GM12878 (cell line): ENCODE data around the gene SHB. TPM values are rescaled to one million over a fixed set of nuclear protein-coding genes. Genes with fewer than 3 reads are reported as not detected.

Source experiments
- ATAC-seq: fragments of 200-7000 bp; cut with Tn5 transposase; 3 replicates; pipeline ENCODE4 v1.9.1; 2020; ENCODE audit warnings: mild to moderate bottlenecking, moderate library complexity
- BruUV-seq: library from RNA; stranded (reverse); fragments of 400-500 nt; replicated peaks from 2 replicates; lab custom pipeline; 2021; lab: Mats Ljungman, UMichigan
- CTCF ChIA-PET: fragments of 300-600 bp; sonication (Branson Sonifier 250); formaldehyde crosslinking; extraction: SDS; loops from one replicate; lab custom pipeline; 2021; ENCODE audit warnings: inconsistent platforms; lab: Yijun Ruan, JAX
- POLR2A ChIA-PET: fragments of 350-600 bp; formaldehyde crosslinking; extraction: SDS; loops from one replicate; lab custom pipeline; 2021; ENCODE audit warnings: inconsistent platforms; lab: Charles Lee
- RAD21 ChIA-PET: fragments of 300-600 bp; sonication (Branson Sonifier 250); formaldehyde crosslinking; loops from one replicate; lab custom pipeline; 2023; ENCODE audit warnings: antibody characterized with exemption; ENCODE audit not compliant: unreplicated experiment; lab: Charles Lee
- SMC1A ChIA-PET: fragments of 300-600 bp; sonication (Branson Sonifier 250); formaldehyde crosslinking; loops from one replicate; lab custom pipeline; 2023; ENCODE audit not compliant: unreplicated experiment, uncharacterized antibody; lab: Charles Lee
- DNase-seq: peaks from one replicate; pipeline ENCODE4 v3.0.0-alpha.2; 2011; ENCODE audit warnings: low read depth, low spot score
- FAIRE-seq: peaks from 3 replicates; lab custom pipeline; 2011; peaks lifted over from hg19 to GRCh38; lab: Jason Lieb, UNC
- H2AFZ ChIP-seq: 2 replicates; pipeline ENCODE4 v1.6.0; 2011; ENCODE audit warnings: low read depth, low read length, control low read depth; ENCODE audit not compliant: control insufficient read depth
- H3K27ac ChIP-seq: 2 replicates; pipeline ENCODE4 v1.5.1; 2011; ENCODE audit warnings: control low read depth; ENCODE audit not compliant: control insufficient read depth, insufficient read depth
- H3K27me3 ChIP-seq, 2 experiments: replicated peaks in 1 of 2; 2 replicates each; pipeline versions ENCODE4 v1.6.0 to v1.6.1; 2011; ENCODE audit warnings: low read length in 1 of 2; ENCODE audit not compliant: control insufficient read depth in 2 of 2, insufficient read depth in 2 of 2
- H3K36me3 ChIP-seq, 2 experiments: 2 replicates each; pipeline ENCODE4 v1.5.1; 2011; ENCODE audit warnings: low read length in 1 of 2; ENCODE audit not compliant: control insufficient read depth in 2 of 2, insufficient read depth in 2 of 2
- H3K4me1 ChIP-seq: 2 replicates; pipeline ENCODE4 v1.6.1; 2011; ENCODE audit warnings: mild to moderate bottlenecking, low read length, moderate library complexity, mixed read lengths; ENCODE audit not compliant: control insufficient read depth, insufficient read depth
- H3K4me2 ChIP-seq: 2 replicates; pipeline ENCODE4 v1.6.0; 2011; ENCODE audit warnings: control low read depth; ENCODE audit not compliant: control insufficient read depth, insufficient read depth
- H3K4me3 ChIP-seq: fragments of 200-600 bp; sonication (generic); 2 replicates; pipeline ENCODE4 v1.5.1; 2016
- H3K79me2 ChIP-seq: 2 replicates; pipeline ENCODE4 v1.6.0; 2011; ENCODE audit warnings: low read length; ENCODE audit not compliant: control insufficient read depth, insufficient read depth
- H3K9ac ChIP-seq: 2 replicates; pipeline ENCODE4 v1.8.0; 2011; ENCODE audit warnings: low read length, control low read depth, mixed read lengths; ENCODE audit not compliant: control insufficient read depth, insufficient read depth
- H3K9me3 ChIP-seq: replicated peaks from 3 replicates; pipeline ENCODE4 v1.5.1; 2011; ENCODE audit warnings: mild to moderate bottlenecking, low read length; ENCODE audit not compliant: control insufficient read depth, insufficient read depth
- H4K20me1 ChIP-seq: 2 replicates; pipeline ENCODE4 v1.6.0; 2011; ENCODE audit not compliant: control insufficient read depth, insufficient read depth
- BMI1 ChIP-seq: fragments of 450-650 bp; IDR thresholded peaks from 2 replicates; pipeline ENCODE4 v1.6.1; 2016; ENCODE audit warnings: mild to moderate bottlenecking, moderate library complexity, borderline replicate concordance
- CTCF ChIP-seq, 3 experiments: IDR thresholded peaks in 2 of 3; conservative IDR thresholded peaks in 1 of 3; 2 replicates each; pipeline ENCODE4 v1.5.1; 2011; ENCODE audit warnings: low read depth in 3 of 3, low read length in 3 of 3, mild to moderate bottlenecking in 3 of 3, control low read depth in 2 of 3, moderate library complexity in 2 of 3, inconsistent platforms in 1 of 3, mixed read lengths in 1 of 3; ENCODE audit not compliant: control insufficient read depth in 2 of 3, insufficient read depth in 1 of 3; ENCODE audit errors: extremely low read depth in 1 of 3
- E2F8 ChIP-seq: fragments of 450-650 bp; IDR thresholded peaks from 2 replicates; pipeline ENCODE4 v1.6.1; 2018; ENCODE audit warnings: mild to moderate bottlenecking, low read depth, moderate library complexity; ENCODE audit not compliant: partially characterized antibody
- EZH2 ChIP-seq: IDR thresholded peaks from 2 replicates; pipeline ENCODE4 v1.6.1; 2012; ENCODE audit warnings: low read depth, mild to moderate bottlenecking, control low read depth, inconsistent platforms, low read length, borderline replicate concordance; ENCODE audit not compliant: control insufficient read depth
- HDGF ChIP-seq: fragments of 450-650 bp; IDR thresholded peaks from 2 replicates; pipeline ENCODE4 v1.6.1; 2016; ENCODE audit warnings: antibody characterized with exemption
- IRF4 ChIP-seq: IDR thresholded peaks from 2 replicates; pipeline ENCODE4 v1.6.1; 2011; ENCODE audit warnings: low read depth, low read length
- KDM1A ChIP-seq: fragments of 200-600 bp; sonication (generic); IDR thresholded peaks from 2 replicates; pipeline ENCODE4 v1.6.1; 2016; ENCODE audit warnings: borderline replicate concordance
- LARP7 ChIP-seq: fragments of 450-650 bp; IDR thresholded peaks from 2 replicates; pipeline ENCODE4 v1.6.1; 2017; ENCODE audit warnings: mild to moderate bottlenecking
- NFYB ChIP-seq: IDR thresholded peaks from 2 replicates; pipeline ENCODE4 v1.6.1; 2011; ENCODE audit warnings: low read depth, mild to moderate bottlenecking, low read length, improper control_type of control experiment, moderate library complexity; ENCODE audit not compliant: insufficient read depth
- NR2C1 ChIP-seq: fragments of 450-650 bp; IDR thresholded peaks from 2 replicates; pipeline ENCODE4 v1.6.1; 2017; ENCODE audit warnings: antibody characterized with exemption, mild to moderate bottlenecking, moderate library complexity
- PAX5 ChIP-seq: IDR thresholded peaks from 2 replicates; pipeline ENCODE4 v1.6.1; 2011; ENCODE audit warnings: low read depth, low read length, borderline replicate concordance
- PBX3 ChIP-seq: IDR thresholded peaks from 2 replicates; pipeline ENCODE4 v1.6.1; 2011; ENCODE audit warnings: mild to moderate bottlenecking, low read depth, low read length, moderate library complexity; ENCODE audit not compliant: insufficient replicate concordance
- SUZ12 ChIP-seq: fragments of 200-600 bp; sonication (generic); IDR thresholded peaks from one replicate; pipeline ENCODE4 v1.6.1; 2018; ENCODE audit warnings: antibody characterized with exemption, mild to moderate bottlenecking; ENCODE audit not compliant: unreplicated experiment
- TCF12 ChIP-seq: IDR thresholded peaks from 2 replicates; pipeline ENCODE4 v1.6.1; 2011; ENCODE audit warnings: low read depth, mild to moderate bottlenecking, low read length
- ZBTB33 ChIP-seq: fragments of 450-650 bp; IDR thresholded peaks from 2 replicates; pipeline ENCODE4 v1.6.1; 2017; ENCODE audit warnings: mild to moderate bottlenecking
- ZSCAN29 ChIP-seq: fragments of 450-650 bp; IDR thresholded peaks from 2 replicates; pipeline ENCODE4 v1.6.1; 2017; ENCODE audit warnings: mild to moderate bottlenecking, moderate library complexity
- WGBS: methylation state at CpG from one replicate; pipeline ENCODE4 v1.1.6; 2016; ENCODE audit warnings: low lambda C conversion rate; ENCODE audit not compliant: insufficient replicate concordance, insufficient coverage; ENCODE audit errors: missing lambda C conversion rate; 5-methylcytosine and 5-hydroxymethylcytosine counted together
- in situ Hi-C: fragments of 300-500 bp; cut with MboI; formaldehyde crosslinking; loops from 9 replicates; pipeline ENCODE4 v1.14.3; 2018; ENCODE audit warnings: mixed read lengths
- intact Hi-C: fragments of 100-400 bp; cut with micrococcal nuclease; formaldehyde crosslinking; loops from one replicate; pipeline ENCODE4 v1.14.2; 2022; ENCODE audit not compliant: unreplicated experiment
- polyA plus RNA-seq, 11 experiments: library from polyadenylated mRNA; depleted of rRNA in 4 of 11; unstranded in 6 of 11; stranded (reverse) in 5 of 11; fragments of >200 nt; fragmentation: Nextera tagmentation in 4 of 11; fragmentation: Illumina TruSeq in 1 of 11; extraction: Ambion mirVana in 4 of 11; extraction: Trizol in 1 of 11; gene quantifications; 1 replicate in 1 of 11; 2 replicates in 10 of 11; pipeline versions ENCODE4 v1.2.1 to v1.2.3, GENCODE V29; 2011 to 2016; ENCODE audit warnings: inconsistent platforms in 2 of 11, missing spikeins in 2 of 11, low read depth in 1 of 11
- total RNA-seq, 4 experiments: library from RNA; depleted of rRNA in 3 of 4; stranded (reverse); fragments of >200 nt in 3 of 4; fragmentation: Illumina TruSeq in 1 of 4; extraction: Trizol in 1 of 4; gene quantifications; 2 replicates each; pipeline versions ENCODE4 v1.2.1 to v1.2.3, GENCODE V29; 2013 to 2021

SHB gene
- total and polyA plus RNA-seq, 10 of the 15 experiments (the other 5 are each of a cell fraction or from before 2014, with no cell fraction given): 0.29 to 6.2 (median 1.3) TPM

DNA sequence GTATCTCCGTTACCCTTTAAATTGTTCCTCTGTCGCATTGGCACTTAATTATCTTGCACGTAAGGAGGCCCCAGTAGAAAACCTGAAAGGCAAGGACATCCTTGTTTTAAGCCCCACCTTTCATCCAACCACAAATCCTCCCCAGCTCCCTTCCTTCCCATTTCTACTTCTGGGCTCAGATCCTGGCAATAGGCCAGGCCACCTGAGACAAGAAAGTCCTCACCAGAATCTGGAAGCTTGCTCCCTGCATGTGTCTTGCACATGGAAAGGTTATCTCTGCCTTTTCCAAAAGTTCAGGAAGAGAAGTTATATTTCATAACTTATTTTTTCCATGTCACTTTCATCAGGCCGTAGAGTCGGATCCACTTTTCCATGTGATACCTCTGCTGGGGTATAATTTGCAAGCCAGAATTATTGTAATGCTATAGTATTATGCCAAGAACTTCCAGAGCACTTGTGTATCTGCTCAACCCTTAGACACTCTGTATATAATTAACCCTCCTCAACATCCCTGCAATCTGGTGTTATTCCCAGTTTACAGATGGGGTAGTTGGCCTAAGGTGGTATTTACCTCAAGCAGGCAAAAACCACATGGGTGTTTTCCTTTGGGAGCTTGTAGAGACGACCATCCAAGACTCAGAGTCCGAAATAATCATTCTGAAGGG is 2.6 kb upstream of the SHB start:
- no peak overlapping the region for H3K4me3 ChIP-seq
- H2AFZ ChIP-seq: no peak overlapping the region
- ATAC-seq (no peak), DNase-seq (no peak), FAIRE-seq (no peak)
- in situ Hi-C loops (no loop called here), intact Hi-C loops (no loop called here)
- WGBS: 14% methylated on average over 7 of the region's 7 CpGs
- H3K27me3 ChIP-seq: peaks cover 2 to 6% of the 10 kb centered on the region in 2 experiments; a peak in 3 of 4 replicates
- H3K4me2 ChIP-seq: no peak overlapping the region
- H4K20me1 ChIP-seq: no peaks in the 10 kb centered on the region
- H3K36me3 ChIP-seq: no peaks in the 10 kb centered on the region
- no peaks in the 10 kb centered on the region; the same call in 2 of the 3 replicates for H3K9me3 ChIP-seq
- ChIA-PET SMC1A (interaction anchor here (1.0 to 4.4 kb wide), 6 partner anchors 10 to 157 kb away, joined by 3 to 23 read pairs (median 4); no protein-coding TSS in a partner anchor), CTCF (interaction anchor here (0.5 to 3.0 kb wide), 5 partner anchors 16 to 159 kb away, joined by 3 to 16 read pairs (median 3); no protein-coding TSS in a partner anchor), RAD21 (interaction anchor here (0.6 to 1.4 kb wide), 6 partner anchors 11 to 291 kb away, joined by 3 to 6 read pairs (median 3); no protein-coding TSS in a partner anchor), POLR2A (no interaction called here)
- no peaks in the 10 kb centered on the region for H3K79me2 ChIP-seq
- peaks cover 8% of the 10 kb centered on the region for H3K4me1 ChIP-seq
- BruUV-seq: no TSS peak
- H3K27ac ChIP-seq: no peak overlapping the region
- no peak overlapping the region for H3K9ac ChIP-seq
- TF ChIP-seq NFYB (no peak), NR2C1 (no peak), E2F8 (no peak), TCF12 (no peak), LARP7 (no peak), EZH2 (no peak), CTCF (IDR thresholded peaks at IDR 0.05 in 2 of 3, conservative IDR thresholded peaks at IDR 0.05 in 1 of 3; ENCODE audit: control insufficient read depth in 2 of 3, extremely low read depth in 1 of 3, insufficient read depth in 1 of 3, low read depth in 3 of 3, low read length in 3 of 3) (no peak), HDGF (no peak), ZSCAN29 (no peak), IRF4 (no peak), SUZ12 (no peak), KDM1A (no peak), ZBTB33 (no peak), PAX5 (no peak), PBX3 (no peak), BMI1 (no peak)
